T-helper 1 cell treated with Interleukin-12 subunit alpha and Interleukin-12 subunit beta and Interleukin-4 antibody, amounts not matched to agents 30 μg/mL and 1 μg/mL, for 36 hours (primary cell): ENCODE data around the gene SCMH1.
"Not testable (repeated sequence)": the region's sequence is repeated elsewhere in the genome, so short reads cannot be mapped to it uniquely, and the experiment has no call there.

ENCODE experiments used
- H3K27ac Mint-ChIP-seq: one replicate; pipeline ENCODE4 v1.8.0; 2021; ENCODE audit warnings: mild to moderate bottlenecking, mixed read lengths
- H3K27me3 Mint-ChIP-seq: one replicate; pipeline ENCODE4 v1.8.0; 2021; ENCODE audit warnings: low read depth, mixed read lengths
- H3K36me3 Mint-ChIP-seq: one replicate; pipeline ENCODE4 v1.8.0; 2021; ENCODE audit warnings: low read depth, mixed read lengths
- H3K4me1 Mint-ChIP-seq: one replicate; pipeline ENCODE4 v1.8.0; 2021; ENCODE audit warnings: low read depth, mixed read lengths
- H3K4me3 Mint-ChIP-seq: one replicate; pipeline ENCODE4 v1.8.0; 2021; ENCODE audit warnings: mild to moderate bottlenecking, moderate library complexity, mixed read lengths
- H3K9me3 Mint-ChIP-seq: one replicate; pipeline ENCODE4 v1.8.0; 2021; ENCODE audit warnings: mixed read lengths

The SCMH1 gene

DNA sequence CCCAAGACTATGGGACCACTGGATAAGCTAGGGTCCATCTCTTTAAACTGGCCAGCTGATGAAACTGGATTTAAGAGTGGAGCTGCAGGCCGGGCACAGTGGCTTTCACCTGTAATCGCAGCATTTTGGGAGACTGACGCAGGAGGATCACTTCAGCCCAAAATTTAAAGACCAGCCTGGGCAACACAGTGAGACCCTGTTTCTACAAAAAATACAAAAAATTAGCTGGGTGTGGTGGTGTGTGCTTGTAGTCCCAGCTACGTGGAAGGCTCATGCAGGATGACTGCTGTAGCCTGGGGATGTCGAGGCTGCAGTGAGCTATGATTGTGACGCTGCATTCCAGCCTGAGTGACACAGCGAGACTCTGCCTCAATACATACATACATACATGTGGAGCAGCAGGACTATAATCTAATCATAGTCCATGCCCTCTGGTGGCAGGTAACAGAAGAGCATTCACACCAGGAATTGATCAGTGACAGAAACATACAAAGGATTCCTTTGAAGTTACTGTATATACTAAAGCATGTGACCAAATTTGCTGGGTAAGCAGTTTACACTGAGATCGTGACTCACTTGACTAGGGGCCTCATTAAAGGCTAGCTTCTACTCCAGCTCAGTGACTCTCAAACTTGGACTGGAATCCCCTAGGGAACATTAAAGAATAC lies 119.1 kb downstream of the SCMH1 start:
- no peak overlapping the region for H3K27ac Mint-ChIP-seq
- H3K9me3 Mint-ChIP-seq, result no peaks in the 10 kb centered on the region
- H3K4me3 Mint-ChIP-seq, result no peak overlapping the region
- H3K27me3 Mint-ChIP-seq, result no peaks in the 10 kb centered on the region
- H3K36me3 Mint-ChIP-seq, result no peaks in the 10 kb centered on the region
- no peaks in the 10 kb centered on the region for H3K4me1 Mint-ChIP-seq

DNA sequence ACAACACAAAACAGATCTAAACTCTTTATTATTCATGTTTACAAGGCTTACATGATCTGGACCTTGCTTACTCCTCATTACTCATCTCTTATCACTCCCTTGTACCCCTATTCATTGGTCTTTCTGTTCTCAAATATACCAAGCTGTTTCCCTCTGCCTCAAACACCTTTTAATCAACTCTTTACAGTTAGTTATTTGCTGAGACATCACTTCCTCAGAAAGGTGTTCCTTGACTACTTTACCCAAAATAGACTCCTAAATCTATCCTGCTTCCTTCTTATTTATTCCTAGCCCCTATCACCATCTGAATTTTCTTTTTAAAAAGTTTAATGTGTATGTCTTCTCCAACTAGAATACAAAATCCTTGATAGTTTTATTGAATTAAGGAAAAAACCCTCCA lies 120.0 kb downstream of the SCMH1 start:
- no peak overlapping the region for H3K27ac Mint-ChIP-seq

DNA sequence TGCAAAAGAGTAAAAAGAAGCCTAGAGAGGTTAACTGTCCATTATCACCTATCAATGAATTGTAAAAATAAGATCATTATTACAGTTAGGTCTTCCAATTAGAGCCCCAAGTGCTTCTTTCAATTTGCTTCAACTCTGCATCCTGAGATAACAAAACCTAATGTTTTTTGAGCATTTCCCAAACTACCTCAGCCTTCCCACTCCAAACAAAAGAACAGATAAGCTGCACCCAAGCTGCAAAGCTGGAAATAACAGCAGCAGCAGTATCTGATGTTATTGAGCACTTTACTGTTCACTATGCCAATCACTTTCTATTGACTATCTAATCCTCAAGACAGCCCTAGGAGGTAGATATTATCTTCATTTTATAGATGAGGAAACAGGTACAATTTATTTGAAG lies 123.5 kb downstream of the SCMH1 start:
- no peaks in the 10 kb centered on the region for H3K4me1 Mint-ChIP-seq

More for the DNA sequence above, 120.0 kb downstream of the SCMH1 start:
- Mint-ChIP-seq H3K4me1 (no peaks in the 10 kb centered on the region), H3K36me3 (no peaks in the 10 kb centered on the region), H3K9me3 (no peaks in the 10 kb centered on the region), H3K4me3 (no peak overlapping the region), H3K27me3 (no peaks in the 10 kb centered on the region)

DNA sequence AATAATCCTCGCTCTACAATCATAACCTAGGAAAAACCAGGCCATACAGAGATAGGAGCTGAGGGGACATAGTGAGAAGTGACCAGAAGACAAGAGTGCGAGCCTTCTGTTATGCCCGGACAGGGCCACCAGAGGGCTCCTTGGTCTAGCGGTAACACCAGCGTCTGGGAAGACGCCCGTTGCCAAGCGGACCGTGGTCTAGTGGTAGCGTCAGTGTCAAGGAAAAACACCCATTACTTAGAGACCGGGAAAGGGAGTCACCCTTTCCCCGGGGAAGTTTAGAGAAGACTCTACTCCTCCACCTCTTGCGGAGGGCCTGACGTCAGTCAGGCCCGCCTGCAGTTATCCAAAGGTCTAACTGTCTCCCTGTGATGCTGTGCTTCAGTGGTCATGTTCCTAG lies 124.9 kb downstream of the SCMH1 start:
- not testable (repeated sequence) for H3K27me3 Mint-ChIP-seq, H3K4me3 Mint-ChIP-seq, H3K4me1 Mint-ChIP-seq, H3K36me3 Mint-ChIP-seq, H3K9me3 Mint-ChIP-seq, H3K27ac Mint-ChIP-seq

More for the DNA sequence above, 123.5 kb downstream of the SCMH1 start:
- Mint-ChIP-seq H3K9me3 (no peaks in the 10 kb centered on the region), H3K27me3 (no peaks in the 10 kb centered on the region), H3K4me3 (no peak overlapping the region), H3K27ac (no peak overlapping the region), H3K36me3 (no peaks in the 10 kb centered on the region)

DNA sequence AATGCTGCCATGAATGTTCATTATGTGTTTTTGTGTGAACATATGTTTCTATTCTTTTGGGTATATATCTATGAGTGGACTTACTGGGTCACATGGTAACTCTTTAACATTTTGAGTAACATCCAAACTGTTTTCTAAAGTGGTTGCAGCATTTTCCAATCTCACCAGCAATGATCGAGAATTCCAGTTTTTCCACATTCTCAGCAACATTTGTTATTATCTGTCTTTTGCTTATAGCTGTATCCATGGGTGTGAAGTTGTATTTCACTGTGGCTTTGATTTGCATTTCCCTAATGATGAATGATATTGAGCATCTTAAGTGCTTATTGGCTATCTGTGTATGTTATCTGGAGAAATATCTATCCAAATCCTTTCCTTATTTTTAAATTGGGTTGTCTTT lies 131.4 kb downstream of the SCMH1 start:
- Mint-ChIP-seq H3K27me3 (no peaks in the 10 kb centered on the region), H3K4me1 (no peaks in the 10 kb centered on the region), H3K36me3 (peaks cover 2% of the 10 kb centered on the region), H3K4me3 (no peak overlapping the region), H3K9me3 (no peaks in the 10 kb centered on the region), H3K27ac (no peak overlapping the region)

GRCh38 chr1:41110286-41110685 lies 131.8 kb downstream of the SCMH1 start:
- H3K27ac Mint-ChIP-seq, result no peak overlapping the region

GRCh38 chr1:41109310-41110197 lies 132.6 kb downstream of the SCMH1 start:
- Mint-ChIP-seq H3K4me3 (no peak overlapping the region), H3K9me3 (no peaks in the 10 kb centered on the region), H3K27ac (no peak overlapping the region), H3K4me1 (no peaks in the 10 kb centered on the region), H3K36me3 (peaks cover 2% of the 10 kb centered on the region), H3K27me3 (no peaks in the 10 kb centered on the region)

More at GRCh38 chr1:41110286-41110685, 131.8 kb downstream of the SCMH1 start:
- Mint-ChIP-seq H3K9me3 (no peaks in the 10 kb centered on the region), H3K4me3 (no peak overlapping the region), H3K36me3 (peaks cover 2% of the 10 kb centered on the region), H3K4me1 (no peaks in the 10 kb centered on the region), H3K27me3 (no peaks in the 10 kb centered on the region)

- H3K9me3 Mint-ChIP-seq, result no peaks in the 10 kb centered on the region
- H3K4me1 Mint-ChIP-seq, result no peaks in the 10 kb centered on the region
- H3K4me3 Mint-ChIP-seq, result no peak overlapping the region
- peaks cover 2% of the 10 kb centered on the region for H3K36me3 Mint-ChIP-seq
- no peak overlapping the region for H3K27ac Mint-ChIP-seq
- no peaks in the 10 kb centered on the region for H3K27me3 Mint-ChIP-seq
These were observed 133.3 kb downstream of the SCMH1 start for GRCh38 chr1:41108696-41109275.

- H3K4me1 Mint-ChIP-seq, result no peaks in the 10 kb centered on the region
- peaks cover 2% of the 10 kb centered on the region for H3K36me3 Mint-ChIP-seq
- H3K9me3 Mint-ChIP-seq, result no peaks in the 10 kb centered on the region
- H3K4me3 Mint-ChIP-seq, result no peak overlapping the region
- no peak overlapping the region for H3K27ac Mint-ChIP-seq
- H3K27me3 Mint-ChIP-seq, result no peaks in the 10 kb centered on the region
These were observed 138.3 kb downstream of the SCMH1 start for GRCh38 chr1:41103766-41104165.

- Mint-ChIP-seq H3K4me3 (no peak overlapping the region), H3K9me3 (no peaks in the 10 kb centered on the region), H3K36me3 (peaks cover 2% of the 10 kb centered on the region), H3K27ac (no peak overlapping the region), H3K4me1 (no peaks in the 10 kb centered on the region), H3K27me3 (no peaks in the 10 kb centered on the region)
These were observed 139.5 kb downstream of the SCMH1 start for GRCh38 chr1:41102653-41103052.

- no peaks in the 10 kb centered on the region for H3K9me3 Mint-ChIP-seq
- H3K36me3 Mint-ChIP-seq, result peaks cover under 1% of the 10 kb centered on the region
- no peaks in the 10 kb centered on the region for H3K4me1 Mint-ChIP-seq
- H3K27me3 Mint-ChIP-seq, result no peaks in the 10 kb centered on the region
- no peak overlapping the region for H3K27ac Mint-ChIP-seq
- no peak overlapping the region for H3K4me3 Mint-ChIP-seq
These were observed 140.0 kb downstream of the SCMH1 start for GRCh38 chr1:41101950-41102607.

- Mint-ChIP-seq H3K36me3 (no peaks in the 10 kb centered on the region), H3K9me3 (no peaks in the 10 kb centered on the region), H3K4me1 (no peaks in the 10 kb centered on the region), H3K27ac (no peak overlapping the region), H3K4me3 (no peak overlapping the region), H3K27me3 (no peaks in the 10 kb centered on the region)
These were observed 141.0 kb downstream of the SCMH1 start for GRCh38 chr1:41101076-41101475.

DNA sequence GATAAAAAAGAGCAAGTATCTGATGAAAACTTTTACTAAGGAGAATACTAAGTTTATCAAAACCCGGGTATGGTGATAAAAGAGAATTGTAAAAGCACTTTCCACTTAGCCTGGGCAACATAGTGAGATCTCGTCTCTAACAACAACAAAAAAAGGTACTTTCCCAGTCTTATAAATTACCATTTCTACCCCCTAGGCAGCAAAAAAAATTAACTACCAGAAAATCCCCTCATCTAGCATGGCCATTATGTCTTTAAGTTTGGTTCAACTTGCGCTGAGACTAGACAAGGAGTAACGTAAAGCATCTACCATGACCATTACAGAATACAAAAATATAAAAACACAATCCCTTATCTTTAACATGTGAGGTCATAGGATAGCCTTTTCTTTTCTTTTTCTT lies 141.9 kb downstream of the SCMH1 start:
- no peaks in the 10 kb centered on the region for H3K36me3 Mint-ChIP-seq
- H3K9me3 Mint-ChIP-seq, result no peaks in the 10 kb centered on the region
- no peaks in the 10 kb centered on the region for H3K4me1 Mint-ChIP-seq
- H3K27ac Mint-ChIP-seq, result no peak overlapping the region
- no peaks in the 10 kb centered on the region for H3K27me3 Mint-ChIP-seq
- H3K4me3 Mint-ChIP-seq, result no peak overlapping the region

GRCh38 chr1:41098730-41099460 lies 143.2 kb downstream of the SCMH1 start:
- Mint-ChIP-seq H3K4me1 (no peaks in the 10 kb centered on the region), H3K4me3 (no peak overlapping the region), H3K9me3 (no peaks in the 10 kb centered on the region), H3K27me3 (no peaks in the 10 kb centered on the region), H3K36me3 (no peaks in the 10 kb centered on the region), H3K27ac (no peak overlapping the region)
